ENCODE results near the gene SLC27A5. TPM values are rescaled to one million over a fixed set of nuclear protein-coding genes. Genes with fewer than 3 reads are reported as not detected.

The SLC27A5 gene
- total and polyA plus RNA-seq, 9 of the 15 experiments (the other 6 are each of a cell fraction or from before 2014, with no cell fraction given), result 42.2 to 318 (median 64.7) TPM

- POLR2A ChIA-PET, result no interaction called here
- FAIRE-seq, result no peak
- peaks cover 86% of the 10 kb centered on the region for H3K36me3 ChIP-seq (ENCODE audit: control insufficient read depth, insufficient read depth, low read length)
- TF ChIP-seq SUPT5H (IDR thresholded peaks at IDR 0.05) (peak; percentile 23), ZNF436 (CRISPR knock-in tag; IDR thresholded peaks at IDR 0.05) (no peak), RBFOX2 (IDR thresholded peaks at IDR 0.05; ENCODE audit: low read depth, low read length) (peak; percentile 68), E2F8 (IDR thresholded peaks at IDR 0.05; ENCODE audit: low read depth, partially characterized antibody) (peak; percentile 24), POLR2A (conservative IDR thresholded peaks at IDR 0.05) (peak; percentile 44), MYNN (IDR thresholded peaks at IDR 0.05) (0 out of 2 replicates have a peak, but pooled peaks have one; percentile 19), MYNN (CRISPR knock-in tag; IDR thresholded peaks at IDR 0.05) (no peak), MTA1 (IDR thresholded peaks at IDR 0.05; ENCODE audit: borderline replicate concordance) (no peak), YY1 (IDR thresholded peaks at IDR 0.05; ENCODE audit: borderline replicate concordance in 1 of 3, control insufficient read depth in 1 of 3, extremely low read depth in 1 of 3, insufficient read depth in 3 of 3, insufficient read length in 1 of 3, insufficient replicate concordance in 2 of 3, low read depth in 1 of 3, low read length in 2 of 3) (peak in 1 of 3 experiments; percentile 39), ERF (CRISPR knock-in tag; IDR thresholded peaks at IDR 0.05) (no peak), TRIM24 (IDR thresholded peaks at IDR 0.05) (no peak), POLR2B (IDR thresholded peaks at IDR 0.05; ENCODE audit: low read depth, partially characterized antibody) (peak; percentile 13), PURB (CRISPR knock-in tag; IDR thresholded peaks at IDR 0.05; ENCODE audit: low read depth) (no peak), CREB5 (CRISPR knock-in tag; IDR thresholded peaks at IDR 0.05) (no peak), CREB1 (IDR thresholded peaks at IDR 0.05) (no peak), CREB1 (CRISPR knock-in tag; IDR thresholded peaks at IDR 0.05) (0 out of 2 replicates have a peak, but pooled peaks have one; percentile 16), POLR2G (IDR thresholded peaks at IDR 0.05; ENCODE audit: low read depth, low read length) (peak; percentile 65), POLR2AphosphoS2 (IDR thresholded peaks at IDR 0.05; ENCODE audit: low read length) (peak; percentile 38), THRB (CRISPR knock-in tag; conservative IDR thresholded peaks at IDR 0.05) (0 out of 2 replicates have a peak, but pooled peaks have one; percentile 15)
Measured at GRCh38 chr19:58550362-58551122, 38.8 kb upstream of the SLC27A5 start.

More at GRCh38 chr19:58550362-58551122, 38.8 kb upstream of the SLC27A5 start:
- Histone ChIP-seq H3K9me1 (ENCODE audit: control insufficient read depth, insufficient read depth, low read length) (peaks cover 8% of the 10 kb centered on the region), H4K20me1 (replicated peaks; ENCODE audit: control insufficient read depth, insufficient read depth, low read length) (peaks cover 34% of the 10 kb centered on the region), H2AFZ (ENCODE audit: low read depth, low read length) (no peak overlapping the region), H3K4me1 (replicated peaks in 1 of 2; ENCODE audit: control insufficient read depth in 2 of 2, insufficient read depth in 2 of 2, low read length in 2 of 2) (peaks cover 25 to 49% of the 10 kb centered on the region in 2 experiments), H3K27me3 (ENCODE audit: control insufficient read depth in 2 of 2, insufficient read depth in 2 of 2, low read length in 2 of 2) (no peaks in the 10 kb centered on the region), H3K9ac (ENCODE audit: insufficient read depth in 1 of 2, low read depth in 2 of 2, low read length in 2 of 2) (peak overlapping the region in 1 of 2 experiments; percentile 20; a peak in 1 of 4 replicates), H3K4me2 (ENCODE audit: insufficient read depth, low read length) (no peak overlapping the region), H3K27ac (ENCODE audit: extremely low read depth, low read depth, low read length) (no peak overlapping the region), H3K4me3 (no peak overlapping the region), H3K79me2 (ENCODE audit: control insufficient read depth, insufficient read depth, low read length) (peaks cover 53% of the 10 kb centered on the region), H3K9me3 (replicated peaks; ENCODE audit: control insufficient read depth, insufficient read depth, low read depth, low read length) (no peaks in the 10 kb centered on the region)
- no peak for DNase-seq (ENCODE audit: extremely low read depth in 1 of 4, low spot score in 3 of 4)
- no TSS peak for BruUV-seq (replicated peaks)
- intact Hi-C loops (cut with micrococcal nuclease), result no loop called here
- CTCF ChIA-PET (ENCODE audit: low intra/inter-chr PET ratio), result no interaction called here
- in situ Hi-C loops (cut with MboI), result no loop called here
- no peak for ATAC-seq
- 93% methylated on average over 13 of the region's 13 CpGs for WGBS (ENCODE audit: insufficient coverage, low coverage, missing lambda C conversion rate)

All from K562 (cell line).